Cardiac muscle cell (in vitro differentiated cells and primary cell): ENCODE results near the gene HNRNPR. TPM values are rescaled to one million over a fixed set of nuclear protein-coding genes. Genes with fewer than 3 reads are reported as not detected.

ENCODE experiments used
- DNase-seq, 2 donors: peaks; one replicate each; pipeline versions ENCODE4 v3.0.0 to v3.0.0-alpha.2; 2010 to 2017; ENCODE audit warnings: low read depth in 1 of 2, low spot score in 1 of 2
- H3K27ac ChIP-seq: fragments of 200-600 bp; sonication (generic); 2 replicates; pipeline ENCODE4 v1.5.1; 2016
- H3K27me3 ChIP-seq: fragments of 200-600 bp; sonication (generic); 2 replicates; pipeline ENCODE4 v1.6.0; 2016; ENCODE audit warnings: control low read depth
- H3K36me3 ChIP-seq: fragments of 200-600 bp; sonication (generic); 2 replicates; pipeline ENCODE4 v1.5.1; 2016; ENCODE audit warnings: control low read depth
- H3K4me1 ChIP-seq: fragments of 200-600 bp; sonication (generic); 2 replicates; pipeline ENCODE4 v1.8.1; 2017; ENCODE audit warnings: low read depth, mild to moderate bottlenecking, mixed run types
- H3K4me3 ChIP-seq: fragments of 200-600 bp; sonication (generic); 2 replicates; pipeline ENCODE4 v1.5.1; 2016; ENCODE audit warnings: mild to moderate bottlenecking
- H3K9me3 ChIP-seq: fragments of 200-600 bp; sonication (generic); 2 replicates; pipeline ENCODE4 v1.5.1; 2017; ENCODE audit warnings: low read depth, mild to moderate bottlenecking, control low read depth
- CTCF ChIP-seq: IDR thresholded peaks from 2 replicates; pipeline ENCODE4 v1.5.1; 2012; ENCODE audit warnings: low read depth, mild to moderate bottlenecking, low read length
- polyA plus RNA-seq: library from polyadenylated mRNA; unstranded; fragments of >200 nt; fragmentation: Nextera tagmentation; extraction: Ambion mirVana; gene quantifications from 2 replicates; pipeline ENCODE4 v1.2.1, GENCODE V29; 2016
- total RNA-seq: library from RNA; depleted of rRNA; stranded (reverse); fragments of >200 nt; gene quantifications from 2 replicates; pipeline ENCODE4 v1.2.3, GENCODE V29; 2016

HNRNPR gene
- total and polyA plus RNA-seq, 2 experiments from 2014 or later = 142 to 154 TPM

GRCh38 chr1:23354245-23354644 lies 10.2 kb upstream of the HNRNPR start:
- Histone ChIP-seq H3K27me3 (peaks cover 58% of the 10 kb centered on the region), H3K36me3 (no peaks in the 10 kb centered on the region), H3K4me1 (no peaks in the 10 kb centered on the region), H3K4me3 (no peak overlapping the region), H3K27ac (no peak overlapping the region), H3K9me3 (no peaks in the 10 kb centered on the region)
- no peak for DNase-seq
- TF ChIP-seq CTCF = peak; percentile 5

DNA sequence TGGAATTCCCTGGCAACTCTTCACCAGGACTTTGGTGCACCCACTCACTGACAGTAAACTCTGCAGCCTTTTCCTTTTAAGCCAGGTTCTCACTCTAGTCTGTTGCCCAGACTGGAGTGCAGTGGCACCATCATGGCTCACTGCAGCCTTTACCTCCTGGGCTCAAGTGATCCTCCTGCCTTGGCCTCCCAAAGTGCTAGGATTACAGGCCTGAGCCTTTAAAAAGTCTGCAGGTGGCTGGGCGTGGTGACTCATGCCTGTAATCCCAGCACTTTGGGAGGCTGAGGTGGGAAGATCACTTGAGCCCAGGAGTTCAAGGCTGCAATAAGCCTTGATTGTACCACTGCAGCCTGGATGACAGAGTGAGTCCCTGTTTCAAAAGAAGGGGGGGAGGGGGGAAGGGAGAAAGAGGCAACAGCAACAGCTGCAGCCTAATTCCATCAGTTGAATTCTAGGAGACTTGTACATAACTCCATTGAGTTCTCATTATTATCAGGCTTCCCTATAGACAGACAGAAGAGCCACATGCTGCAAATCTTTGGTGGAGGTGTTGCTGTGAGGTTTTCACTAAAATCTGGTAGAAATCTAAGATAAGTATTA lies 8.1 kb upstream of the HNRNPR start:
- no peak overlapping the region for H3K27ac ChIP-seq
- H3K27me3 ChIP-seq = peaks cover 58% of the 10 kb centered on the region
- no peak for DNase-seq
- no peaks in the 10 kb centered on the region for H3K36me3 ChIP-seq
- TF ChIP-seq CTCF = no peak
- H3K9me3 ChIP-seq = no peaks in the 10 kb centered on the region
- H3K4me1 ChIP-seq = no peaks in the 10 kb centered on the region
- no peak overlapping the region for H3K4me3 ChIP-seq

DNA sequence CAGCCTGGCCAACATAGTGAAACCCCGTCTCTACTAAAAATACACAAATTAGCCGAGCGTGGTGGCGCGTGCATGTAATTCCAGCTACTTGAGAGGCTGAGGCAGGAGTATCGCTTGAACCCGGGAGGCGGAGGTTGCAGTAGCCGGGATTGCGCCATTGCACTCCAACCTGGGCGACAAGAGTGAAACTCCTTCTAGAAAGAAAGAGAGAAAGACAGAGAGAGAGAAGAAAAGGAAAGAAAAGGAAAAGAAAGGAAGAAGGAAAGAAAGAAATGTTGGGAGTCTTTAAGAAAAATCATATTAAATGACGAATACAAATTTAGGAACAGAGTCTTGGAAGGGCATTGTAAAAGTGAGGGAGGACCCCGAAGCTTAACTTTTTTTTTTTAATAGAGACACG lies 1.8 kb upstream of the HNRNPR start:
- no peak for DNase-seq
- H3K4me1 ChIP-seq = peaks cover 19% of the 10 kb centered on the region
- H3K36me3 ChIP-seq = no peaks in the 10 kb centered on the region
- no peak overlapping the region for H3K4me3 ChIP-seq
- no peaks in the 10 kb centered on the region for H3K9me3 ChIP-seq
- H3K27ac ChIP-seq = no peak overlapping the region
- peaks cover 17% of the 10 kb centered on the region for H3K27me3 ChIP-seq
- TF ChIP-seq CTCF = no peak

DNA sequence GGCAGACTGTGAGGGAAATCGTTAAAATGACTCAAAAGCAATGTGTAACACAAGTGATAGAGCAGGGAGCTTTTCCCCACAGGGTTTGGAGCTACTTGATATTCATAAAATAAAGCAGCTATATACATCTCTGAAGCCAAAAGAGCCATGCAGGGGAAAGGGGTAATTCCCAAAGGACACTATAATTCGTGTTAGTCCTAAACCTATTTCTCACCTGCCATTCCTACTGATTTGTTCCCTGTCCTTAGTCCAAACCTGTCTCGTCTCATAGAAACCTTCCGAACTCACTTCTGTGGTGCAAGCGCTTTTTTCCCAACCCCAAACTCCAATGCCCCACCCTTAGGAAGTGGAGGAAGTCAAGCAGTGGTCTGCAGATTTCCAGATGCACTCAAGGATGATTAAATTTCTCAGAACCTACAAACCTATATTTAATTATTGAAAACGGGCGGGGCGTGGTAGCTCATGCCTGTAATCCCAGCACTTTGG lies 946 bp upstream of the HNRNPR start:
- H3K27me3 ChIP-seq = peaks cover 8% of the 10 kb centered on the region
- peak overlapping the region; percentile 87 for H3K27ac ChIP-seq
- H3K4me1 ChIP-seq = peaks cover 28% of the 10 kb centered on the region
- peak in 1 of 2 donors; percentile 23 for DNase-seq
- no peaks in the 10 kb centered on the region for H3K36me3 ChIP-seq
- peak overlapping the region; percentile 27 for H3K4me3 ChIP-seq
- H3K9me3 ChIP-seq = no peaks in the 10 kb centered on the region
- TF ChIP-seq CTCF = no peak

- Histone ChIP-seq H3K4me1 (peaks cover 39% of the 10 kb centered on the region), H3K27ac (peak overlapping the region; percentile 99), H3K36me3 (no peaks in the 10 kb centered on the region), H3K4me3 (peak overlapping the region; percentile 82), H3K27me3 (no peaks in the 10 kb centered on the region), H3K9me3 (no peaks in the 10 kb centered on the region)
- TF ChIP-seq CTCF = no peak
- peak; percentile 58 to 62 for DNase-seq
These were observed 618 bp downstream of the HNRNPR start for GRCh38 chr1:23343221-23344110.
